NOMO-1 treated with DMSO at 0.1 percent for 48 hours (cell line): Measurements from ENCODE around the gene RCL1.

Source experiments
- DNase-seq: peaks from one replicate; lab custom pipeline; 2025; ENCODE audit not compliant: unreplicated experiment; lab: John Stamatoyannopoulos, UW

The RCL1 gene

DNA sequence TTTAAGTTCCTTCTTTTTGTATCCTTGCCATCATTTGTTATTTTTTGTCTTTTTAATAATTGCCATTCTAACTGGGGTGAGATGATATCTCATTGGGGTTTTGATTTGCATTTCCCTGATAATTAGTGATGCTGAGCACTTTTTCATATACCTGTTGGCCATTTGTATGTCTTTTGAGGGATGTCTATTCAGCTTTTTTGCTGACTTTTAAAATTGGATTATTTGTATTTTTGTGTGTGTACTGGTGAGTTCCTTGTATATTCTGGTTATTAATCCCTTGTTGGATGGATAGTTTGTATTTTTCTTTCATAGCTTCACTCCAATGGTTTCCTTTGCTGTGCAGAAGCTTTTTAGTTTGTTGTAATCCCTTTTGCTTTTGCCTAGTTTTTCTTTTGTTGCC is 19.1 kb downstream of the RCL1 start:
- no peak for DNase-seq

DNA sequence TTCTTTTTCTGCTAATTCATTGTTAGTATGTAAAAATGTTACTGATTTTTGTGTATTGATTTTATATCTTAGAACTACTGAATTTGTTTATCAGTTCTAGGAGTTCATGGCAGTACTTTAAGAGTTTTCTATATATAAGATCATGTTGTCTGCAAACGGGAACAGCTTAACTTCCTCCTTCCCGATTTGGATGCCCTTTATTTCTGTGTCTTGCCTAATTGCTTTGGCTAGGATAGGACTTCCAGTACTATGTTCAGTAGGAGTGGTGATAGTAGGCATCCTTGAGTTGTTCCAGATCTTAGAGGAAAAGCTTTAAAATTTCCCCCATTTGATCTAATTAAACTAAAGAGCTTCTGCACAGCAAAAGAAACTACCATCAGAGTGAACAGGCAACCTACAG is 20.1 kb downstream of the RCL1 start:
- no peak for DNase-seq

DNA sequence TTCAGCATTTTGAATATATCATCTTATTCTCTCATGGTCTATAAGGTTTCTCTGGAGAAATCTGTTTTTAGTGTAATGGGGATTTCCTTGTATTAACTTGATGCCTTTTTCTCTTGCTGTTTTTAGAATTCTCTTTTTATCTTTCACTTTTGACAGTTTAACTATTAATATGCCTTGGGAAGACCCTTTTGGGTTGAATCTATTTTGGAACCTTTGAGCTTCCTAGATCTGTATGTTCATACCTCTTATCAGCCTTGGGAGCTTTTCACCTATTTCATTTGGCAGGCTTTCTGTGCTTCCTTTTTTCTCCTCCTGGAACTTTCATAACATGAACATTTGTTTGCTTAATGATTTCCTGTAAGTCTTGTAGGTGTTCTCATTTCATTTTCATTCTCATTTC is 22.2 kb downstream of the RCL1 start:
- no peak for DNase-seq

DNA sequence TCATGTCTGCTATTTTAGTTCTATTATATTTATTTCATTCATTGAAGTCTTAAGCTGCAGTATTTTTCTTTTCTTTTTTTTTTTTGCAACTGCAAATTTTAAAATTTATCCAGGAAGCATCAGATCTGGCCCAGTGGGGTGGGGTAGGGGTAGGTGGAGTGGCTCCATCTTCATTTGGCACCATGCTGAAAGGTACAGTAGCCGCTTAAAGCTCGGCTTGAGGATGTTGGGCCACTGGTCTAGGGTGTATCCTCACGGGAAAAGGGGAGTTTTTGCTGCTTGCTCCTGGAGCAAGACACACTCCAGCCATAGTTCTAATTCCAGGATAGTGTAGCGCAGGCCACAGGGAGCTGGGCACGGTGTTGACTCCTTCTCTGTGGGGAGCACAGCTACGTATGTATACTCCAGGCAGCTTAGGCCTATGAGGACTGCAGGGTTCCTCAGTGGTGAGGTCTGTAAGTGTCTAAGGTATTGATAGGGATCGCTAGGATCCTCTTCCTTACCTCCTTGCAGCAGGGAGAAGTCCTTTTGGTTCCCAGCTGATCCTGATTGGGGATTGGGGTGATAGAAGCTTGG is 22.7 kb downstream of the RCL1 start:
- DNase-seq, result no peak

DNA sequence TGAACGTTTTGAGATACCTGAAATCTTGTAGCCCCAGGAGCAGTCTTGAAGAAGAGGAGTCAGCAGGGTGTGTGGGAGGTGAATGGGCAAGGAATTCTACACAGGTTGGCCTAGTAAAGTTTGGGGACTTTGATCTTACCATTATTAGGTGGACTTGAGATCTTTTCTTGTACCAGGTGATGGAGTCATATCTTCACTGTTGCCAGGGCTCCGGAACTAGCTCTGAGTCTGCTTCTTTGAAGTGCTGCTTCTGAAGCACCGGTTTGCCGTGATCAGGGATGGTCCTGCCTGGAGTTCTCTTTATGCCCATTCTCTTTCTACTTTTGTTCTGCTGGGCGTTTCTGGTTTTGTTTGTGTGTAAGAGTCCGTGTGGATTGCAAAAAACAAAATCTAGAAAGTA is 27.4 kb downstream of the RCL1 start:
- DNase-seq, result no peak

DNA sequence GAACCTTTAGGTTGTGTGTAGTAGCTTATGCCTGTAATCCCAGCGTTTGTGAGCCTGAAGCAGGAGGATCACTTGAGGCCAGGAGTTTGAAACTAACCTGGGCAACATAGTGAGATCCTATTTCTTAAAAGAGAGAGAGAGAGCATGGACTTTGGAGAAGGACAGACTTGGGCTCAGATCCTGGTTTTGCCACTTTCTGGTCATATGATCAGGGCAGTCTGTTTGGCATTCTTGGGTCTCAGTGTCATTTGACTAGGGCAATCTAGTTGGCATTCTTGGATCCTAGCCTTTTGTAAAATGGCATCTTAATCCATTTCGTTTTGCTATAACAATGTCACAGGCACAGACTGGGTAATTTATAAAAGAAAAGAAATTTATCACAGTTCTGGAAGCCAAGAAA is 28.4 kb downstream of the RCL1 start:
- DNase-seq, result no peak

DNA sequence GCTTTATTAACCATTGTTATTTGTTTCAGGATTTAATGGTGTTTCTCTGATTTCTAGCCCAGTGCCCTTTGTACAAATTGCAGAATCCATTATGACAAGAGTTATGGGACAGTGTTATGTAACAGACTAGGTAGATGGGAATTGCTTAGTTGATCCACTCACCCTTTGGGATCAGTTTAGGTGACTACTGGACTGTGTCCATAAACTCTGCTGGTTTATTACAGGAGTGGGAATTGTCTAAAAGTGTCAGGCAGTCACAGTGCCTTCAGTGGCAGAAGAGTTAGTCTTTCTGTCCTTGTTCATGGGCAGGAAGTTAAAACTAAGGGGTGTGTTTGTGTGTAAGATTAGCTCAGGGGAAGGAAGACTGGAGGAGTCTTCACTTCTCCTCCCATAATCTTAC is 29.3 kb downstream of the RCL1 start:
- DNase-seq, result no peak

DNA sequence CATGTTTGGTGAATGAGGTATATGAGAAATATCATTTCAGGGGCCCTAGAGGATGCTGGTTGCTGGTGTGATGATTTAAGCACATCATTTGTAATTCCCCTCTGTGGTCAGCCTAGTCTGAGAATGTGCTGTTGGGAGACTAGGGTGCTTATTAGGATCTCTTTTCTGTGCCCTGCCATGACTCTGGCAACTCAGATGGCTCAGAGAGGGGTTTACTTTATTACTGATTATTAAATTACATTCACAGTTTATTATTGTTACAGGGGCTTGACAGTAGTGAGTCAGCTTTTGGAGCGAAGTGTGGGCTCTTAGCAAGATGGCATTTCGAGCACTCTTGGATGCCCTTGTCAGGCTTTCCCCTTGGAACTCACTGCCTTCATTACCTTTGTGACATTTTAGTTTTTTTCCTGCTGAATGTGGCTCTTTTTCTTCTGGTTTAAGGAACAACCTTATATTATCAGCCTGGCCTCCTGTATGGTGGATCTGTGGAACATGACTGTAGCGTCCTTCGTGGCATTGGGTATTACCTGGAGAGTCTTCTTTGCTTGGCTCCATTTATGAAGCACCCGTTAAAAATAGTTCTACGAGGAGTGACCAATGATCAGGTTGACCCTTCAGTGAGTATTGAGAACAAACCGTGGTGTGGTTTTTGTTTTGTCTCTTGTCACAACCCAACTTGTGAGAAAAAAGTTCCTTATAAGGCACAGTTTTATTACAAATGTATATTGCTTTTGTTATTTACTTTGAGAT is 33.8 kb downstream of the RCL1 start:
- DNase-seq, result no peak

DNA sequence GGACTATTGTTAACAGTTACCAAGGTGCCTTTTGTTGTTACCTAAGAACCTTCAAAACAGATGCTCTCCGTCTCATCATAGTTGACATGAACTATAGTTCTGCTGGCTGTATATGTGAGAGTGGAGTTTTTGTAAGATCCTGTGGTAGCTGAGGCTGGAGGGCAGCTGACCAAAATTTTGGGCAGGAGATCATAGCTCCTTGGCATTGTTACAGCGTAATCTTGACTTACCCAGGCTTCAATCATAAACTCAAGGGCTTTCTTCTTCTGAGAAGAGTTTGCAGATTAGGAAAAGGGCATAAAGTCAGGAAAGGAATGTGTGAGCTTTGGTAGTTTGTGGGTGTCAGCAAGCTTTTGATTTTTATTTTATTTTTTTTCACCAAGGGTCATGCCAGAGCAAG is 34.5 kb downstream of the RCL1 start:
- no peak for DNase-seq

DNA sequence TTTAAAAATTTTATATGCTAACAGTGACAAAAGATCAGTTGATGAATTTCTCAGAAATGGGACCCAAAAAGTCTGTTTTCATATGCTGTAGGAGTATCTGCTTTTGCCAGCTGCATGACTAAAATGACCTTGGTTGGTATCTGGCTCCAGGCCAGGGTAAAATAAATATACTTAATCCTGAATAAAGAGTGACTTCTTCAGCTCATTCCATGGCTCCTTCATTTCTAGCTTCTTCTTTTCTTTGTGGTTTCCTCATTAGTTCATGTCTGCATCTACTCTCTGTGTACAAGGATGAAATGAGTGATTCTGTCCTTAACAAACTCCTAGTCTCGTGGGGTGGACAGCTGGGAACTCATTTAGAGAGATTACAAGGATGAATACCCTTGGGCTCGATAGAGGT is 36.0 kb downstream of the RCL1 start:
- DNase-seq, result no peak

DNA sequence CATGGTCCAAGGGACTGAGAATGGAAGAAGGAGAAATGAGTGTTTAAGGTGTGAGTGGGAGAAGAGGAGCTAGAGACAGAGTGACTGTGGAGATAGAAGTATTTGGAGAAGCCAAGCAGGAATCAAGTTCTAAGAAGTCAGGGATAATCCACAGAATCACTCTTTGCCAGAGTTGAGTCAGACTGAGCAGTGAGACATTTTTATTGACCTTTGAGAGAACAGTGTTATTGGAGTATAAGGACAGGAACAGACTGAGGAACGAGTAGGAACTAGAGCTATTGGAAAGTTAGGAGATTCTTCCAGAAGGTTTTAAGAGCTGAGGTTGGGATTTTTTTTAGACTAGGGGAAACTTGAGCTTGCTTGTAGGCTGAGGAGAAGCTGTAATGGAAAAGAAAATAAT is 37.2 kb downstream of the RCL1 start:
- no peak for DNase-seq

DNA sequence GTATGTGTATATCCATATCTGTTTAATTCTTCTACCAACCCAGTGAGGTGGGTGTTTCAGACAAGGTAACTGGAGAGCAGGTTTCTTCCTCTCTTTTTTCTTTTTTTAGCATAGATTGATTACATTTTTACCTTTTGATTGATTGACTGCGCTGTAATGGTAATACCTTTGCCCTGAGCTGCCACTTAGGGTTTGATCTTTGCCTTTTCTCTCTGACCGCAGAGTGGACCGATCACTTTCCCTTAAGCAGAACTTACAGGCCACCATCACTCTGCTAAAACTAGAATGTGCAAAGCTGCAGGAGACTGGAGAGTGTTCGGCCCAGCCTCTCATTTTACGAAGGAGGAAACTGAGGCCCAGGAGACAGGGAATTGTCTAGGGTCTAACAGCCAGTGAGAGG is 38.0 kb downstream of the RCL1 start:
- no peak for DNase-seq

DNA sequence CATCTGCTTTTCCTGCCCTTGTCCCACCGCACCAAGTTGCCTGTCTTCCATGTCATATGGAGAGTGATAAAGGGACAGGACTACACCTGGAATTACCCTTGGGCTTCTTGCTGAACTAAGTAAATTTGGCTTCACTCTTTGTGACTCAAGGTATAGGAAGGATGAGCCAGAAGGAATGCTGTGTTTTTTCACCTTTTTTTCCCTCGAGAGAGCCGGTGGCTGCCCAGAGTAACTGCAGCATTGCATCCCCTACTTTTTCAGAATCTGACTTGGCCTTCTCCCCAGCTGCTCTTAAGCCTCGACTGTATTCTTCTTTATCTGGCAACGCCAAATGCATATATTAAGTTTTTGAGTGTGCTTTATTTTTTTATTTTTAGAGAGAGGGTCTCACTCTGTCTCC is 38.4 kb downstream of the RCL1 start:
- DNase-seq, result no peak

DNA sequence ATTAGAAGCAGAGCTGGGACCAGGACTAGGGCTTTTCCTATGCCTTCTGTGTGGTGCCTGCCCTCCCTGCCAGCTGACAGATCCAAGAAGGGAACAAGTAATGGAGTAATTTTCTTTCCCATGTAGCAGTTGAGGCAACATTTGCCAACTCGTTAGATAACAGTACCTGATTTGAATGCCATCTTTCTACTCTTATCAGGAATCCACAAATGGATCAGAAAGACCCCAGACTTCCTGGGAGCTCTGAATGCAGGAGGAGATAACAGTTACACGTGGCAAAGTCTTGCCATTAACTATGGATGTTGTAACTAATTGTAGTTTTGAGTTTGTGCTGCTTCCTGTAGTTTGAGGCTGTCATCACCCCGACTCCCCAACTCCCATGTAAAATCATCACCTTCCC is 39.2 kb downstream of the RCL1 start:
- DNase-seq, result no peak

DNA sequence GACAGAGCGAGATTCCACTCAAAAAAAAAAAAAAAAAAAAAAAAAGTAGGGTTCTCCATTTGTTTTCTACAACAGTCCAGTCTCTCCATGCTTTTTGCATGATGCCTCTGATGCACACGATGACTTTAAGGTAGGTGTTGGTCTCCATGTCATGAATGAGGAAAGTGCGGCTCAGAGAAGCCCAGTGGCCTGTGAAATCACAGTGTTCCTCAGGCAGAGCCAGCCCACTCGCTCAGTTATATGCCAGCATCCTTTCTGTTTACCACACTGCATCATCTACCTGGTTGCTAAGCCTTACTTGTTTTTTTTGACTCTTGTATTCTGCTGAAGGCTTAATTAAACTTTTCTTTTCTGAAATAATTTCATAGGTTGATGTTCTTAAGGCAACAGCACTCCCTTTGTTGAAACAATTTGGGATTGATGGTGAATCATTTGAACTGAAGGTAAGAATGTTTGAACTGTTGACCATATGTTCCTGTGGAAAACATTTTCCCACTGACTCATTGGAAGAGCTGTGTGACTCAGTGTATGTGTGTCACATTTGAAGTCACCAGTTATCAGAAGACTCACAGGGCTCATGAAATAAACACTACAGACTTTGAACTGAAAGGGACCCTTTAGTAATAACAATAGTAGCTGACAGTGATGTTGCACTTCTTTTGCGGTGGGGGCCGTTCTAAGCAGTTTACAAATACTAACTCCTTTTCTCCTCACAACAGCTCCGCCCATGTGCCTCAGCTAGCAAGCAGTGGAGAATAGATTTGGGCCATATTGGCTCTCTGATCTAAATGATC is 40.2 kb downstream of the RCL1 start:
- DNase-seq, result no peak

DNA sequence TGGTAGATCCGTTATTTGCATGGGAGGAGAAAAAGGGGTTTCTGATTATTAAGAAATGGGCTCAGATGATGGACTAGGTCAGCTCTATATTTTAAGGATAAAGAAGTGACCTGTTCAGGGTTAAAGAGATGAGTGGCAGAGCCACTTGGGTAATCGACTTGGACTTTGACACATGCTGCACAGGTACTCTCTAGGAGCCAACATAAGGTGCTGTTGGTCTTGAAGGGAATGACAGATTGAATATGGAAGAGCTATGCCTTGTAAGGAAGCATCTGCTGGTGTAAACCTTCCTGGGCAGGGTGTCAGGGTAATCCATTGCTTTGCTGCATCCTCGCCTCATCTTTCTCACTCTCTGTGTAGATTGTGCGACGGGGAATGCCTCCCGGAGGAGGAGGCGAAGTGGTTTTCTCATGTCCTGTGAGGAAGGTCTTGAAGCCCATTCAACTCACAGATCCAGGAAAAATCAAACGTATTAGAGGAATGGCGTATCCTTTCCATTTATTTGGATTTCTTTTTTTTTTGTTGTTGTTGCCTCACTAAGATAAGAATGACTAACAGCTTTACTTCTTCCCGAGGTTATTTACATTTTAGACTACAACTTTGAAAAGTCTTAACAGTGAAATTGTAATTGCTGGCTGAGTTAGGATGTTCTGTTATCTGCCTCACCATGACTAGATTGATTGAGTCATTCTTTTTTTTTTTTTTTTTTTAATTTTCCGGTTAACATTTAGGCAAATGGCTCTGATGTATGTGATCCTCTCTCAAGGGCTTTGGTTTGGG is 41.2 kb downstream of the RCL1 start:
- no peak for DNase-seq

DNA sequence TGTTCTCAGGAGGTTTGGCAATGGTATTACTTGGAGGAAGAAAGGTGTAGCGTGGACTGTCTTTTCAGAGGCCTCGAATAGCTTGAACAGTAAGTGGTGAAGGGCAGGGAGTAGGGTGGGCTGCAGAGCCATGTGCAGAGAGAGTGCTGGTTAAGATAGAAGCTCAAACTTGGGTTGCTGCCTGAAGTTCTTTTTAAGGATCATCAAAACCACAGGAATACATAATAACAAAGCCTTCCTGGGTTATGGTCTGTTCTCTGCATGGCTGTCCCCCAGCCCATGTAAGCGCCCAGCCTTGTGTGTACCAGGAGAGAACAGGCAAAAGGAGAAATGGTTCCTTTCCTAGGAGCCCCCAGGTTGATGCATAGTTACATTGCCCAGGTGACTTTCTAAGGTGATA is 43.9 kb downstream of the RCL1 start:
- DNase-seq, result no peak

DNA sequence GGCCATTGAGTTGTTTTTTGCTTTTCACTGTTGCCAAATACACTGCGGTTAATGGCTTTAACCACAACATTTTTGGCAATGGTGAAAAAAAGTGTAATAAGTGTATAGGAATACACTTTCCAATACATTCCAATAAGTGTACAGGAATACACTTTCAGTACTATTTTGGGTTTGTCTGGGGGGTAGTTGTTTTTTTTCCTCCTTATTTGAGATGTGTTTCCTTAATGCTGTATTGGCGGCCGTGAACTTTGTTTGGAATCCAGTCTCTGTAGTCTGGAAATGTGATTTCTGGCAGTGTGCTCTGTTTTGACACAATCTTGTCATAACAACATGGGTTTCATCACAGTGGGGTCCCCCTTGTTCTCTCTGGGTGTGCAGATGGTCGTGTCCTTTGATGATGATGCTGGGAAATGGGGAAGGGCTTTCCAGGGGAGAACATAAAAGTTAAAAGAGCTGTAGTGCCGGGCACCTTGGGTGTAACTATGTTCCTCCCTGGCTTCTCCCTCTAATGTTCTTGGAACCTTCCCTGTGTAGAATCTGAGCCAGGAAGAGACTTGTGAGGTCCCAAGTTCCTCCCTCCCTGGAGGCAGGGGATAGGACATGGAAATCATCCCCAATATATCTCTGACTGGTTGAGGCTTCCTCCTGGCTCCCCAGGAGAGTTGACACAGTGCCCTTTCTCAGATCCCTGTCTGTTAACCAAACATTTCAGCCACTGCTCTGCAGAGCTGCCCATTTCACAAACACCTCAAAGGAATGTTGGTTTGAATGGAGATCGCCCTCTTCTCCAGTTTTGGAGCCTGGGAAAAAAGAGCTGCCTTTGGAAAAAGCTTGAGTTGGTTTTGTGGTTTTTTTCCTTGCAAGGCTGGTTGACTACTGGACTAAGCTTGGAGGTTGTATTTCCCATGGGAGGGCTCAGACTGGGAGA is 44.8 kb downstream of the RCL1 start:
- DNase-seq, result no peak

DNA sequence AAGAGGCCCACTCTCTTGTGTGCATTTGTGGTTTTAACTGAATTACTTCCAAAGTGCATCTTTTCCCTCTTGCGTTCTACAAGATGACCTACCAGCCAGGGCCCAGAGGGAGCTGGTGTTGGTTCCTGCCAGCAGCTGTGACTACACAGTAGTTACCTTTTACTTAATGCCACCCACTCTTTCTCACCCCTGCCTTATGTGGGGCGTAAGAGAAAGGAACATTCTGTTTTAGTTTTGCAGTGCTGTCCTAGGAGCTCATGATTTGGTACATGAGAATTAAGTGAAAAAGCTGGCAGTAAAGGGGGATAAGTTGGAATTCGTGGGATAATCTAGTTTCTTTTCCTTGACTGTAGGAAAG is 45.4 kb downstream of the RCL1 start:
- DNase-seq, result no peak

DNA sequence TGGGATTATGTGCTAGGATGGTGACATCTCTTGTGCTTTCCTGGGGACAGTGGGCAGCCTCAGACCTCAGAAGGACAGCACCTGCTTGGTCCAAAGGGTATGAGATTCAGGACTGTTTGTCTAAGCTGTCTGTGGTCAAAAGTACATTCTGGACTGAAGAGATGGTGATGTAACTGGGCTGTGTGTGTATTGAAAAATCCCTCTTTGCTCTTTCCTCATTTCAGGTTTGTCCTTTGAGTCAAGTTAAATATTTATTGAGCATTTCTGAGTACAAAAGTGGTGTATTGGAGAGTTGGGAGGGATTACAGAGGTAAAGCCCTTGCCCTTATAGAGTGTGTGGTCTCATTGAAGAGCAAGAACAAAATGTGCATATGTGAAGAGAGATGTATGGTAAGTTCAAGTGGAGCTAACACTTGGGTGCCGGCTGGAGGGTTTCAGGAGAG is 46.7 kb downstream of the RCL1 start:
- no peak for DNase-seq

DNA sequence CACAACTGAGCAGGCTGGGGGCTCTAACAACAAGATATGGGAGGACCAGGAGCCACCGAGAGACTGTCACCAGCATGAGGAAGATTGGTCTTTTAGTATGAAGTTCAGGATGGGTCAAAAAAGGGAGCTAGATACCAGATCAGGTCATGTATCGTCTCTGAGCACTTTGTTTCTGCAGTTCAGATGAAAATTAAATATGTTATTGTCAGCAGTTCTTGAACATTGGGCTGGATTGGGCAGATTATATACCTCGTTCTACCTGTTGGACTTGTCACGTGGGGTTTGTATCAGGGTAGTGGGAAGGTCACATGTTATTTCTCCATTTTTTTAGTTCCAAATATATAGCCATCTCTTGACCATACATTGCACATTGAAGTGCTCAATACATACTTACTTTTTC is 47.3 kb downstream of the RCL1 start:
- DNase-seq, result no peak
